DOHH2 (cell line): ENCODE results near the gene ZFPM1.

Experiments used
- H3F3A ChIP-seq: fragments of 200-600 bp; sonication (generic), shearing (Covaris generic); 2 replicates; pipeline ENCODE4 v1.6.0; 2016; ENCODE audit warnings: antibody characterized with exemption, mild to moderate bottlenecking; ENCODE audit not compliant: control insufficient read depth, insufficient read depth
- H3K27ac ChIP-seq: fragments of 200-600 bp; sonication (generic); 2 replicates; pipeline ENCODE4 v1.5.1; 2014; ENCODE audit warnings: low read depth, mild to moderate bottlenecking, low read length, moderate library complexity
- H3K27me3 ChIP-seq: fragments of 200-600 bp; sonication (generic); 2 replicates; pipeline ENCODE4 v1.6.1; 2014; ENCODE audit warnings: mild to moderate bottlenecking, low read length, mixed read lengths; ENCODE audit not compliant: control insufficient read depth
- H3K36me3 ChIP-seq: fragments of 200-600 bp; sonication (generic); 2 replicates; pipeline ENCODE4 v1.6.1; 2014; ENCODE audit warnings: mild to moderate bottlenecking, low read length, moderate library complexity, mixed read lengths; ENCODE audit not compliant: control insufficient read depth
- H3K4me1 ChIP-seq: fragments of 200-600 bp; sonication (generic); 2 replicates; pipeline ENCODE4 v1.6.1; 2014; ENCODE audit warnings: mild to moderate bottlenecking, low read length, mixed read lengths; ENCODE audit not compliant: control insufficient read depth
- H3K4me2 ChIP-seq: fragments of 200-600 bp; sonication (generic); 2 replicates; pipeline ENCODE4 v1.6.0; 2014; ENCODE audit warnings: mild to moderate bottlenecking, low read length, moderate library complexity
- H3K4me3 ChIP-seq: fragments of 200-600 bp; sonication (generic); 2 replicates; pipeline ENCODE4 v1.5.1; 2014; ENCODE audit warnings: mild to moderate bottlenecking, low read length, mixed read lengths
- H3K79me2 ChIP-seq: fragments of 200-600 bp; sonication (generic); 2 replicates; pipeline ENCODE4 v1.6.1; 2014; ENCODE audit warnings: mild to moderate bottlenecking, low read length, mixed read lengths; ENCODE audit not compliant: control insufficient read depth
- H3K9me2 ChIP-seq: fragments of 200-600 bp; sonication (generic); replicated peaks from 2 replicates; pipeline ENCODE4 v1.6.1; 2014; ENCODE audit warnings: mild to moderate bottlenecking, low read length, mixed read lengths; ENCODE audit not compliant: control insufficient read depth
- H3K9me3 ChIP-seq: fragments of 200-600 bp; sonication (generic); 2 replicates; pipeline ENCODE4 v1.6.1; 2014; ENCODE audit warnings: antibody characterized with exemption, low read length, mixed read lengths; ENCODE audit not compliant: control insufficient read depth, insufficient read depth
- H4K20me1 ChIP-seq: fragments of 200-600 bp; sonication (generic); 2 replicates; pipeline ENCODE4 v1.6.0; 2014; ENCODE audit warnings: low read depth, mild to moderate bottlenecking, antibody characterized with exemption, low read length, moderate library complexity; ENCODE audit not compliant: control insufficient read depth, insufficient read depth
- EZH2phosphoT487 ChIP-seq: fragments of 200-600 bp; sonication (generic); IDR thresholded peaks from 2 replicates; pipeline ENCODE4 v1.6.1; 2017; ENCODE audit warnings: borderline replicate concordance, mild to moderate bottlenecking, antibody characterized with exemption, low read length, moderate library complexity, mixed read lengths
- TF ChIP-seq, protein P1 (sequence below): fragments of 200-600 bp; sonication (generic); IDR thresholded peaks from one replicate; pipeline ENCODE4 v1.5.1; 2014; ENCODE audit warnings: antibody characterized with exemption, mild to moderate bottlenecking, low read depth, low read length; ENCODE audit not compliant: poor library complexity, severe bottlenecking

Gene ZFPM1

GRCh38 chr16:88552166-88552565, 99.1 kb downstream of the ZFPM1 start:
- Histone ChIP-seq H3K27me3 (no peaks in the 10 kb centered on the region), H3K4me2 (peak overlapping the region; percentile 44), H3K9me3 (peaks cover 2% of the 10 kb centered on the region; the same call in 1 of the 2 replicates), H4K20me1 (no peaks in the 10 kb centered on the region), H3F3A (peaks cover 3% of the 10 kb centered on the region; the same call in 1 of the 2 replicates), H3K36me3 (no peaks in the 10 kb centered on the region), H3K27ac (peak overlapping the region; percentile 61), H3K79me2 (no peaks in the 10 kb centered on the region), H3K4me1 (peaks cover 74% of the 10 kb centered on the region), H3K4me3 (peak overlapping the region; percentile 7), H3K9me2 (no peaks in the 10 kb centered on the region)
- no peak for TF ChIP-seq EZH2phosphoT487
- TF ChIP-seq, protein P1, sequence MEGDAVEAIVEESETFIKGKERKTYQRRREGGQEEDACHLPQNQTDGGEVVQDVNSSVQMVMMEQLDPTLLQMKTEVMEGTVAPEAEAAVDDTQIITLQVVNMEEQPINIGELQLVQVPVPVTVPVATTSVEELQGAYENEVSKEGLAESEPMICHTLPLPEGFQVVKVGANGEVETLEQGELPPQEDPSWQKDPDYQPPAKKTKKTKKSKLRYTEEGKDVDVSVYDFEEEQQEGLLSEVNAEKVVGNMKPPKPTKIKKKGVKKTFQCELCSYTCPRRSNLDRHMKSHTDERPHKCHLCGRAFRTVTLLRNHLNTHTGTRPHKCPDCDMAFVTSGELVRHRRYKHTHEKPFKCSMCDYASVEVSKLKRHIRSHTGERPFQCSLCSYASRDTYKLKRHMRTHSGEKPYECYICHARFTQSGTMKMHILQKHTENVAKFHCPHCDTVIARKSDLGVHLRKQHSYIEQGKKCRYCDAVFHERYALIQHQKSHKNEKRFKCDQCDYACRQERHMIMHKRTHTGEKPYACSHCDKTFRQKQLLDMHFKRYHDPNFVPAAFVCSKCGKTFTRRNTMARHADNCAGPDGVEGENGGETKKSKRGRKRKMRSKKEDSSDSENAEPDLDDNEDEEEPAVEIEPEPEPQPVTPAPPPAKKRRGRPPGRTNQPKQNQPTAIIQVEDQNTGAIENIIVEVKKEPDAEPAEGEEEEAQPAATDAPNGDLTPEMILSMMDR = no peak

DNA sequence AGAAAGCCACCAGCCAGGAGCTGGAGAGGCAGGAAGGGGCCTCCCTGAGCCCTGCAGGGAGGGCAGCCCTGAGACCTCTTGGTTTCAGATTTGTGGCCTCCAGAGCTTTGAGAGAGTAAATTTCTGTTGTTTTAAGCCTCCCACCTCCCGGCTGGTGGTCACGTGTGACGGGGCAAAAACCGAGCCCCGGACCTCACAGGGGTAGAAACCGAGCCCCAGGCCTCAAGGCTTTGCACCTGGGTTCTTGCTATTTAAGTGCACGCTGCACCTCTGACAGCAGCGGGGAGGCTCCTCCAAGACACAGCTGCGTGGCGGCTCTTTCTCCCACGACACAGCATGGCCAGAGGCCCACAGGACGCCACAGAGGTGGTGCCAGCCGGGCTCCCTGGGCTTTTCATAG, 99.7 kb downstream of the ZFPM1 start:
- Histone ChIP-seq H3K9me2 (no peaks in the 10 kb centered on the region), H3K27ac (peak overlapping the region; percentile 61), H3K27me3 (no peaks in the 10 kb centered on the region), H4K20me1 (no peaks in the 10 kb centered on the region), H3K9me3 (peaks cover 2% of the 10 kb centered on the region; the same call in 1 of the 2 replicates), H3K79me2 (no peaks in the 10 kb centered on the region), H3F3A (peaks cover 3% of the 10 kb centered on the region), H3K4me2 (peak overlapping the region; percentile 44), H3K4me3 (peak overlapping the region; percentile 7), H3K4me1 (peaks cover 81% of the 10 kb centered on the region), H3K36me3 (no peaks in the 10 kb centered on the region)
- TF ChIP-seq EZH2phosphoT487 = no peak
- TF ChIP-seq, protein P1 = no peak

DNA sequence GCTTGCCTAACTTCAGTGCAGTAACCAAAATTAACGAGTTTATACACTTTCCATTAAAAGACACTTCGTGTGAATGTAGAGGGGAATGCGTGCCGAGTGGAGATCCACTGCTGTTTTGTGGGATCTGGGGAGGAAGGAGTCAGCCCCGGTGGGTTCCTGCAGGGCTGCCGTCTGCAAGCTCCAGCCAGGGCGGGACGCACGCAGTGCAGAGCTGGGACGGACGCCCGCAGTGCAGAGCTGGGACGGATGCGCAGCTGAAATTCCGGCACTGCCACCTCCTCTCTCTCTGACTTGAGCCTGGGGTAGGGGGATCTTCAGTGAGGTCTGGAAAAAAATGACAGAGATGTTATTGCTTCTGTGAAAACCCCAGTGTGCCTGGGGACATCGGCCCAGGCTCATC, 100.7 kb downstream of the ZFPM1 start:
- Histone ChIP-seq H3K4me1 (peaks cover 90% of the 10 kb centered on the region), H4K20me1 (no peaks in the 10 kb centered on the region), H3F3A (peaks cover 3% of the 10 kb centered on the region; the same call in 1 of the 2 replicates), H3K4me3 (no peak overlapping the region), H3K79me2 (no peaks in the 10 kb centered on the region), H3K4me2 (peak overlapping the region; percentile 44; the same call in 1 of the 2 replicates), H3K9me2 (no peaks in the 10 kb centered on the region), H3K9me3 (peaks cover 2% of the 10 kb centered on the region; the same call in 1 of the 2 replicates), H3K27me3 (no peaks in the 10 kb centered on the region), H3K27ac (no peak overlapping the region), H3K36me3 (no peaks in the 10 kb centered on the region)
- TF ChIP-seq, protein P1 = no peak
- TF ChIP-seq EZH2phosphoT487 = no peak
